ENCODE measurements around the gene IQCC.

IQCC gene

GRCh38 chr1:32197837-32198236 is 7.6 kb upstream of the IQCC start:
- ChIA-PET CTCF (no interaction called here), POLR2A (interaction anchor here (0.6 to 5.0 kb wide), 7 partner anchors 9 to 138 kb away, joined by 3 to 25 read pairs (median 4); partner anchors contain the start of genes MARCKSL1 and TXLNA)
- Histone ChIP-seq H3K4me1 (ENCODE audit: control insufficient read depth, insufficient read depth, low read length) (no peaks in the 10 kb centered on the region; the same call in 1 of the 2 replicates), H3K4me3 (ENCODE audit: low read depth, low read length) (no peak overlapping the region), H3K36me3 (ENCODE audit: control insufficient read depth in 2 of 2, insufficient read depth in 1 of 2, low read length in 2 of 2) (peaks cover 7 to 65% of the 10 kb centered on the region in 2 experiments; a peak in 2 of 3 replicates), H3K27ac (ENCODE audit: extremely low read depth, low read depth, low read length) (no peak overlapping the region; the same call in 1 of the 2 replicates), H3K9me3 (ENCODE audit: control insufficient read depth, insufficient read depth, low read depth, low read length) (no peaks in the 10 kb centered on the region)
- TF ChIP-seq GLIS1 (tag by site-specific recombination; IDR thresholded peaks at IDR 0.05) (0 out of 2 replicates have a peak, but pooled peaks have one; percentile 11), ZBTB6 (tag by site-specific recombination; IDR thresholded peaks at IDR 0.05) (no peak)

GRCh38 chr1:32198237-32199042 is 7.0 kb upstream of the IQCC start:
- Histone ChIP-seq H3K27ac (ENCODE audit: extremely low read depth, low read depth, low read length) (no peak overlapping the region; the same call in 1 of the 2 replicates), H3K4me3 (ENCODE audit: low read depth, low read length) (no peak overlapping the region), H3K4me1 (ENCODE audit: control insufficient read depth, insufficient read depth, low read length) (no peaks in the 10 kb centered on the region; the same call in 1 of the 2 replicates), H3K9me3 (ENCODE audit: control insufficient read depth, insufficient read depth, low read depth, low read length) (no peaks in the 10 kb centered on the region), H3K36me3 (ENCODE audit: control insufficient read depth in 2 of 2, insufficient read depth in 1 of 2, low read length in 2 of 2) (peaks cover 2 to 60% of the 10 kb centered on the region in 2 experiments; a peak in 2 of 3 replicates)
- no peak for TF ChIP-seq ZNF639 (tag by site-specific recombination; IDR thresholded peaks at IDR 0.05)
- TF ChIP-seq PRDM10 (tag by site-specific recombination; IDR thresholded peaks at IDR 0.05) = peak; percentile 84
- no peak for TF ChIP-seq ZNF324 (tag by site-specific recombination; IDR thresholded peaks at IDR 0.05)
- TF ChIP-seq ZNF341 (tag by site-specific recombination; IDR thresholded peaks at IDR 0.05; ENCODE audit: low read depth) = peak; percentile 80
- no peak for TF ChIP-seq ZNF664 (tag by site-specific recombination; IDR thresholded peaks at IDR 0.05)
- TF ChIP-seq ZEB2 (tag by site-specific recombination; IDR thresholded peaks at IDR 0.05) = peak; percentile 23; the same call in 1 of the 2 replicates
- POLR2A ChIA-PET = interaction anchor here (0.6 to 5.0 kb wide), 6 partner anchors 9 to 85 kb away, joined by 3 to 25 read pairs (median 4); partner anchors contain the start of gene TXLNA
- CTCF ChIA-PET = interaction anchor here (0.7 kb wide), 1 partner anchor 12 kb away, joined by 4 read pairs; no protein-coding TSS in a partner anchor

GRCh38 chr1:32199043-32199716 is 6.3 kb upstream of the IQCC start:
- Histone ChIP-seq H3K4me3 (ENCODE audit: low read depth, low read length) (no peak overlapping the region), H3K4me1 (ENCODE audit: control insufficient read depth, insufficient read depth, low read length) (no peaks in the 10 kb centered on the region; the same call in 1 of the 2 replicates), H3K9me3 (ENCODE audit: control insufficient read depth, insufficient read depth, low read depth, low read length) (no peaks in the 10 kb centered on the region), H3K27ac (ENCODE audit: extremely low read depth, low read depth, low read length) (no peak overlapping the region), H3K36me3 (ENCODE audit: control insufficient read depth in 2 of 2, insufficient read depth in 1 of 2, low read length in 2 of 2) (peaks cover 0 to 60% of the 10 kb centered on the region in 2 experiments; a peak in 1 of 3 replicates)
- ChIA-PET CTCF (interaction anchor here (0.7 kb wide), 1 partner anchor 11 kb away, joined by 4 read pairs; no protein-coding TSS in a partner anchor), POLR2A (interaction anchor here (1.2 to 5.0 kb wide), 5 partner anchors 10 to 137 kb away, joined by 4 to 25 read pairs (median 8); partner anchors contain the start of genes DCDC2B, MARCKSL1 and TXLNA)
- TF ChIP-seq ZIC2 (tag by site-specific recombination; IDR thresholded peaks at IDR 0.05) = peak; percentile 54
- TF ChIP-seq GLIS1 (tag by site-specific recombination; IDR thresholded peaks at IDR 0.05) = peak; percentile 34; the same call in 1 of the 2 replicates
- TF ChIP-seq ZNF174 (tag by site-specific recombination; IDR thresholded peaks at IDR 0.05) = no peak
- no peak for TF ChIP-seq ZNF184 (tag by site-specific recombination; IDR thresholded peaks at IDR 0.05)
- TF ChIP-seq ZNF394 (tag by site-specific recombination; IDR thresholded peaks at IDR 0.05; ENCODE audit: borderline replicate concordance) = 0 out of 2 replicates have a peak, but pooled peaks have one; percentile 12
- no peak for TF ChIP-seq ZNF548 (tag by site-specific recombination; IDR thresholded peaks at IDR 0.05)
- no peak for TF ChIP-seq ZNF175 (tag by site-specific recombination; IDR thresholded peaks at IDR 0.05)
- no peak for TF ChIP-seq ZNF521 (tag by site-specific recombination; IDR thresholded peaks at IDR 0.05)
- TF ChIP-seq PRDM10 (tag by site-specific recombination; IDR thresholded peaks at IDR 0.05) = peak; percentile 42; the same call in 1 of the 2 replicates
